ENCODE measurements around the gene GRID2.

The GRID2 gene

GRCh38 chr4:92522356-92522755 lies 218.6 kb downstream of the GRID2 start:
- Histone ChIP-seq H3K9ac (ENCODE audit: low read length) (no peak overlapping the region), H4K20me1 (ENCODE audit: insufficient read depth, low read length) (no peaks in the 10 kb centered on the region), H3K36me3 (replicated peaks; ENCODE audit: insufficient read depth, low read length) (no peaks in the 10 kb centered on the region), H3K9me2 (replicated peaks; ENCODE audit: insufficient read depth, low read length) (no peaks in the 10 kb centered on the region), H3F3A (ENCODE audit: insufficient read depth, low read length) (no peaks in the 10 kb centered on the region), H3K4me1 (ENCODE audit: low read length) (no peaks in the 10 kb centered on the region), H3K27ac (ENCODE audit: low read length) (no peak overlapping the region), H3K9me3 (replicated peaks; ENCODE audit: insufficient read depth, low read length) (no peaks in the 10 kb centered on the region), H3K27me3 (replicated peaks; ENCODE audit: insufficient read depth, low read length) (no peaks in the 10 kb centered on the region), H3K79me2 (ENCODE audit: low read length) (no peaks in the 10 kb centered on the region), H3K4me3 (ENCODE audit: low read length) (no peak overlapping the region), H3K4me2 (ENCODE audit: low read depth, low read length) (no peak overlapping the region), H2AFZ (ENCODE audit: low read length) (no peak overlapping the region)
- TF ChIP-seq EZH2phosphoT487 (IDR thresholded peaks at IDR 0.05; ENCODE audit: low read length) (no peak), CTCF (IDR thresholded peaks at IDR 0.05; ENCODE audit: low read length) (no peak), EZH2 (optimal IDR thresholded peaks at IDR 0.05; ENCODE audit: low read depth, low read length) (no peak)
- DNase-seq: no peak

GRCh38 chr4:92524131-92524530 lies 220.4 kb downstream of the GRID2 start:
- H3K4me1 ChIP-seq (ENCODE audit: low read length): no peaks in the 10 kb centered on the region
- no peak overlapping the region for H3K4me2 ChIP-seq (ENCODE audit: low read depth, low read length)
- H2AFZ ChIP-seq (ENCODE audit: low read length): no peak overlapping the region
- TF ChIP-seq EZH2 (optimal IDR thresholded peaks at IDR 0.05; ENCODE audit: low read depth, low read length): no peak
- TF ChIP-seq CTCF (IDR thresholded peaks at IDR 0.05; ENCODE audit: low read length): no peak
- TF ChIP-seq EZH2phosphoT487 (IDR thresholded peaks at IDR 0.05; ENCODE audit: low read length): no peak
- no peaks in the 10 kb centered on the region for H3K36me3 ChIP-seq (replicated peaks; ENCODE audit: insufficient read depth, low read length)
- H3K27me3 ChIP-seq (replicated peaks; ENCODE audit: insufficient read depth, low read length): no peaks in the 10 kb centered on the region
- no peaks in the 10 kb centered on the region for H4K20me1 ChIP-seq (ENCODE audit: insufficient read depth, low read length)
- H3K9me3 ChIP-seq (replicated peaks; ENCODE audit: insufficient read depth, low read length): no peaks in the 10 kb centered on the region
- H3K27ac ChIP-seq (ENCODE audit: low read length): no peak overlapping the region
- no peak overlapping the region for H3K9ac ChIP-seq (ENCODE audit: low read length)
- H3K79me2 ChIP-seq (ENCODE audit: low read length): no peaks in the 10 kb centered on the region
- DNase-seq: no peak
- H3K9me2 ChIP-seq (replicated peaks; ENCODE audit: insufficient read depth, low read length): no peaks in the 10 kb centered on the region
- no peak overlapping the region for H3K4me3 ChIP-seq (ENCODE audit: low read length)
- H3F3A ChIP-seq (ENCODE audit: insufficient read depth, low read length): no peaks in the 10 kb centered on the region

DNA sequence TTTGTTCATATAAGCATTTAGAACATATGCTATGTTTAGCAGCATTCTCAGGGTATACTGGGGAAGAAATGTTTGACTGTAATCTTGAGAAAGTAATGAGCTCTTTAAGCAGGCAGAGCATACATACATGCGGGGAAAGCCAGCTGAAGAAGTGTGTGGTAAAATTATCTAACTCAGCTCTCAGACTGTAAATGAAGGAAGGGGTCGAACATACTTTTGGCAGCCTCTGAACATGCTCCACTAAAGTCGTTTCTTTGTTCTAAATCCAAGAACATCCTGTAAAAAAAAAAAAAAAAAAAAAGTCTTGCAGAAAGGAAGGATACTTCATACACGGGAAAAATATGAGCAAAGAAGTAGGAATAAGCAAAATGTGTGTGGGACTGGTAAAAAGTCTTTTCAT lies 224.8 kb downstream of the GRID2 start:
- H3K9me2 ChIP-seq (replicated peaks; ENCODE audit: insufficient read depth, low read length): no peaks in the 10 kb centered on the region
- no peaks in the 10 kb centered on the region for H3F3A ChIP-seq (ENCODE audit: insufficient read depth, low read length)
- no peak for DNase-seq
- no peak overlapping the region for H3K27ac ChIP-seq (ENCODE audit: low read length)
- no peaks in the 10 kb centered on the region for H4K20me1 ChIP-seq (ENCODE audit: insufficient read depth, low read length)
- H2AFZ ChIP-seq (ENCODE audit: low read length): no peak overlapping the region
- H3K9me3 ChIP-seq (replicated peaks; ENCODE audit: insufficient read depth, low read length): no peaks in the 10 kb centered on the region
- no peaks in the 10 kb centered on the region for H3K27me3 ChIP-seq (replicated peaks; ENCODE audit: insufficient read depth, low read length)
- no peak overlapping the region for H3K9ac ChIP-seq (ENCODE audit: low read length)
- H3K4me1 ChIP-seq (ENCODE audit: low read length): no peaks in the 10 kb centered on the region
- no peak overlapping the region for H3K4me3 ChIP-seq (ENCODE audit: low read length)
- H3K4me2 ChIP-seq (ENCODE audit: low read depth, low read length): no peak overlapping the region
- TF ChIP-seq EZH2phosphoT487 (IDR thresholded peaks at IDR 0.05; ENCODE audit: low read length): no peak
- H3K79me2 ChIP-seq (ENCODE audit: low read length): no peaks in the 10 kb centered on the region
- no peaks in the 10 kb centered on the region for H3K36me3 ChIP-seq (replicated peaks; ENCODE audit: insufficient read depth, low read length)

- Histone ChIP-seq H3K79me2 (ENCODE audit: low read length) (no peaks in the 10 kb centered on the region), H3K36me3 (replicated peaks; ENCODE audit: insufficient read depth, low read length) (no peaks in the 10 kb centered on the region), H3K27ac (ENCODE audit: low read length) (no peak overlapping the region), H4K20me1 (ENCODE audit: insufficient read depth, low read length) (no peaks in the 10 kb centered on the region), H3K27me3 (replicated peaks; ENCODE audit: insufficient read depth, low read length) (no peaks in the 10 kb centered on the region), H3K9ac (ENCODE audit: low read length) (no peak overlapping the region), H2AFZ (ENCODE audit: low read length) (no peak overlapping the region), H3K4me3 (ENCODE audit: low read length) (no peak overlapping the region), H3F3A (ENCODE audit: insufficient read depth, low read length) (no peaks in the 10 kb centered on the region), H3K9me3 (replicated peaks; ENCODE audit: insufficient read depth, low read length) (no peaks in the 10 kb centered on the region), H3K4me2 (ENCODE audit: low read depth, low read length) (no peak overlapping the region), H3K9me2 (replicated peaks; ENCODE audit: insufficient read depth, low read length) (no peaks in the 10 kb centered on the region), H3K4me1 (ENCODE audit: low read length) (no peaks in the 10 kb centered on the region)
- TF ChIP-seq CTCF (IDR thresholded peaks at IDR 0.05; ENCODE audit: low read length): no peak
- no peak for TF ChIP-seq EZH2 (optimal IDR thresholded peaks at IDR 0.05; ENCODE audit: low read depth, low read length)
- TF ChIP-seq EZH2phosphoT487 (IDR thresholded peaks at IDR 0.05; ENCODE audit: low read length): no peak
- DNase-seq: no peak
Measured at GRCh38 chr4:92529510-92529909, 225.7 kb downstream of the GRID2 start.

All from MM.1S (cell line).